Measurements from ENCODE around the gene MYD88.

MYD88 gene

GRCh38 chr3:38114052-38114874 lies 24.2 kb upstream of the MYD88 start:
- no peak for DNase-seq

DNA sequence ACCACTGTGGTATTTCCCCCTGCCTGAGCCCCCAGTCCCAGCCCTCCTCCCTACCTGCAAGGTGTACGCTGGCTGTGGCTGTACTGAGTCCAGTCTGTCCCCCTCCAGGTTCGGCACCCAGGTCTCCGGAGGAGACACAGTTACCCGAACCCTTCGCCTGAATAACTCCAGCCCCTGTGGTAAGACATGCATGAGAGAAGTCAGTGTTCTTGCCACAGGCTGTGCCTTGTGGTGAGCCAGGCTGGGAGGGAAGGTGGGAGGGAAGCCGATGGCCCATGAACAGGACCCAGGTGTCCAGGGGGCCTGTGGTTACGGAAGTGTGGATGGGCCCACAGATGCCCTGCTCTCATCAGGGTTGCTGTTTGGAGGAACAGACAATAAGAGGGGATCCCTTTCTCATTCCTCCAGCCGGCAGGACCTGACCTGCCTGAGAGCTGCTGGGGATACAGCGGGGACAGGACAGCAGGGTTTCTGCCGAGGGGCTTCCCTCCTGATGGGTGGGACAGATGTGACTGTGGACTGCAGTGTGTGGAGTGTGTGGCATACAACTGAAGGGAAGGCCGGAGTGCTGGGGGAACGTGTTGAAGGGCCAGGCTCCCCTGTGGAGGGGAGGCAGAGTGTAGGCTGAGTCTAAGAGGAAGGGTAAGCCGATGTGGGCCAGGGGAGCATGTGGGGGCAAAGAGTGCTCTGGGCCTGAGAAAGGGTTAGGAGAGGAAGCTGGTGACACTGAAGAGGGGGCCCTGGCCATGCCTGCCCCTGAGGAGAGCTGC lies 23.4 kb upstream of the MYD88 start:
- no peak for DNase-seq

DNA sequence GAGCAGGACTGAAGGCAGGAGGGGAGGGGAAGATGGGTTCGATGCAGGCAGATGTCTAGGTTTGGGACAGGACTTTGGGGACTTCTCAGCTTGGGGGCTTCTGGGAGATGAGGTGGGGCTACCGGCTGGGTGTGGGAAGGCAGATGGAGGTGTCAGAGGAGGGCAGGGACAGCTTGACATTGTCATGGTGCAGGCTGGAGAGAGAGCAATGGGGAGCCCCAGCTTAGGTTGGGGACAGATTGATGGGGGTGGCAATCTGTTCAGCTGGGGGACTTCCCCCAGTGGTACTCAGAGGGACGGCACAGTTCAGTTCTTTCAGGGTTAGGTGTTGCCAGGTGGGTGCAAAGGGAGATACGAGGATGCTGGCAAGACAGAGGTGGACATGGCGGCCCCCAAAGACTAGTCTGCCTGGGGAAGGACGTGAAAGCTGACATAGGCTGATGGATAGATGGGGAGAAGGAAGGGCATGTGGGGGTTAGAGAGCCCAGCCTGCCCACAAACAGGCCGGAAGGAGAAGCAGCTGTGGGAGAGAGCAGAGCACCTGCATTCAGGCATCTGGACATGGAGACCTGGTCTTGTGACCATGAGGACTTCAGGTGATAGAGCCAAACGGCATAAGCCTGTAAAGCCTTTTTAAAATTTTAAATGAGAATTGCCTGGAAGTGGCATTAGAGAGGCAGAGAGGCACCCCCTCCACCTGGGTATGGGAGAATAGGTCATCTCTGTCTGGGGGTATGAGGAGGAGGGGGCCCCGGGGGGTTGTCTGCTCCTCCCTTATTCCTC lies 22.6 kb upstream of the MYD88 start:
- no peak for DNase-seq

DNA sequence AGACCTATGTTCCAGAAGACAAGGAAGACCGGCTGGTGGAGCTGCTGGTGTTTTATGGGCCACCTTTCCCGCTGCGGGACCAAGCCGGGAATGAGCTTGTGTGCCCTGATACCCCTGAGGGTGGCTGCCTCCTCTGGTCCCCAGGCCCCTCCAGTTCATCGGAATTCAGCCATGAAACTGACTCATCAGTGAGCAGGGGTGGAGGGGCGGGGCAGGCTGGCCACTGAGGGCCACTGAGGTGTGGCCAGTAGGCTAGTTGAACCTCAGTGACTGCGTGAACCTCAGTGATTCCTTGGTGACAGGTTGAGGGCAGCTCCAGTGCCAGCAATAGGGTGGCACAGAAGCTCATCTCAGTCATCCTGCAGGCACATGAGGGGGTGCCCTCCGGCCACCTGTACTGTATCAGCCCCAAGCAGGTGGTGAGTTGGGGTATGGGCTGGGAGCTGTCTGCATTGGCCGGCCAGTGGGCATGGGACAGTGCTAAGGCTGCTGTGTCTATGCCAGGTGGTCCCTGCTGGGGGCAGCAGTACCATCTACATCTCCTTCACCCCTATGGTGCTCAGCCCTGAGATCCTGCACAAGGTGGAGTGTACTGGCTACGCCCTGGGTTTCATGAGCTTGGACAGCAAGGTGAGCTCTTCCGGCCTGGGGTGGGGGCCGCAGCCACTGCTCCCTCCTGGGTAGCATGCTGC lies 21.8 kb upstream of the MYD88 start:
- no peak for DNase-seq

DNA sequence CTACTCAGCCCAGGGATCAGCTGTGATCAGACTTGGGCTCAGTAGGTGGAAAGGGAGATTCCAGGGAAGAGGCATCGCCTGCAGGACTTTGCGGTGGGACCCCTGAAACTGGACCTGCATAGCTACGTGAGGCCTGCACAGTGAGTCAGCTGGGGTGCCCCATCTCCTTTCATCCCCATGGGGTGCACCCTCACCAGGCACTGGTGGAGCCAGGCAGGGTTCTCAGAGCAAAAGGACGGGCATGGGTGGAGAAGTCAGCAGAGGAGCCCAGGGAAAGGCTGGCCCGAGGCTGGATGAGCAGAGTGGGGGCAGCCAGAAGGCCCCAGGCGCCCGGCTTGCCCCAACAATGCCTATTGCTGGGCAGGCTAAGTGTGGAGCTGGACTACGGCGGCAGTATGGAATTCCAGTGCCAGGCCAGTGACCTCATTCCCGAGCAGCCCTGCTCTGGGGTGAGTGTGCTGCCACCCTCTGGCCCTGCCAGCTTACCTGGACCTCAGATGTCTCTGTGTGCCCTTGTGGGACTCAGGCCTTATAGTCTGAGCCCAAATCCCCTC lies 21.2 kb upstream of the MYD88 start:
- DNase-seq = no peak

DNA sequence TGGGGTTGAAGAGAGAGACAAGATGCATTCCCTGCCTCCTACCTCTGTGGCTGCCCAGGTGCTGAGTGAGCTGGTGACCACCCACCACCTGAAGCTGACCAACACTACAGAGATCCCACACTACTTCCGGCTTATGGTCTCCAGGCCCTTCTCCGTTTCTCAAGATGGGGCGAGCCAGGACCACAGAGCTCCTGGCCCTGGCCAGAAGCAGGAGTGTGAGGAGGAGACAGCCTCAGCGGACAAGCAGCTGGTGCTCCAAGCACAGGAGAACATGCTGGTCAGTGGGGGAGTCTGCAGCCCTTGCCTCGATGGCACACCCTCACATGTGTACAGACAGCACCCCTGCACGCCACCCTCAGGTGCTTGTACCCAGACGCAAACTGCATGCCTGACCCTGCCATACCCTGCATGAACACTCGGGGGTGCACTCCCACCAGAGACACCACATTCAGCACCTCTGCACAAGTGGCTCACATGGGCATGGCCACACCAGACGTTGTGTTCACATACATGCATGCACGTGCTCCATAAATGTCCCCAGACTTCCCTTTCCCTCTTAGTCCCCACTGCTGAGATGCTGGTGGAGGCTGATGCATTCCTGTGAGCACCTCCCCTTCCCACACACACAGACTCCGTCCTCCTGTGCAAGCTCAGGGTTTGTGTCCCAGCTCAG lies 20.6 kb upstream of the MYD88 start:
- DNase-seq = peak; percentile 82

DNA sequence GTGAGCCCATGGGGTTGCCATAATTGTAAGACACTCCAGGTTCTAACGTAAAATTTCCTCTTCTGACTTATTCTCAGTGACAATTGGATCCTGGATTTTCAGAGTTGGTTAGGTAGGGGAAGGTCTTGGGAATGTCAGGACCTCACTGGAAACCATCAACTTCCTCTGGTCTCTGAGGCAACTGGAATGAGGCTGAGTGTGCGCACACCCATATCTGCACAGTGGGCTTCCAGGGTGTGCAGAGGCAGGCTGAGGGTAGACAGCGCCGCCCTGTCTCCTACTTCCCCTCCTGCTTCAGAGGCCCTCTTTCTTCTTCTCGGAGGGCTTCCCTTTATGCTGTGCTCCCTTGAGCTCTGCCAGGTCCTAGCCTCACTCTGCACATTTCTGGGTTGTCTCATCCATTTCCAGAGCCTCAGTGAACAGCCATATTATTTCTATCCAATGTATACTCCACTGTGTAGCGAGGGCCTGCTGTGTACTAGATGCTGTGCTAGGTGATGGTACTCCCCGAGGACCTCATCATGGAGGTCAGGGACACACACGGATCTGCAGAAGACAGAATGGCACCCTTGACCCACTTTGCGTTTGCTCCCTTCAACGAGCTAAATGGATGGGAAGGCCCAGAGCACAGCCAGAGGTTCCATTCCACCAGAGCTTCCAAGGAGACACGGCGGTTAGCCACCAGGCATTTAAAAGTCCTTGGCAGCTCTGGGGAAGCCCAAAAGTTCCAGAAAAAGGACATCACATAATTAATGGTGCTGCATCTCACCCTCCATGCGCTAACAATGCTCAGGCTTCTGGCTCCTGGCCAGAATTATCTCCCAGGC lies 19.8 kb upstream of the MYD88 start:
- DNase-seq = no peak

DNA sequence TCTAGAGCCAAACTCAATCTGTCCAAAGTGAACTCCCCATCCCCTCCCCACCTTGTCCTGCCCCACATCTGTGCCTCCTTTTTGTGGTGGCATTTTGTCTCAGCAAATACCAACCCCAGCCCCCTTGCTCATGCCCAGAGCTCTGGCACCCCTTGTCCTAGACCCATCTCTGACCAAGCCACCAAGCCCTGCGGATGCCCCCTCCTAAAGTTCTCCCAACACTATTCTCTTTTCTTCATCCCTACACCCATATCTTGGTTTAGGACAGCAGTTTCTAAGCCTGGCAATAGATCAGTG lies 19.3 kb upstream of the MYD88 start:
- no peak for DNase-seq

- DNase-seq = no peak
Measured at GRCh38 chr3:38119821-38120692, 18.4 kb upstream of the MYD88 start.

- DNase-seq = no peak
Measured at GRCh38 chr3:38120693-38121450, 17.6 kb upstream of the MYD88 start.

DNA sequence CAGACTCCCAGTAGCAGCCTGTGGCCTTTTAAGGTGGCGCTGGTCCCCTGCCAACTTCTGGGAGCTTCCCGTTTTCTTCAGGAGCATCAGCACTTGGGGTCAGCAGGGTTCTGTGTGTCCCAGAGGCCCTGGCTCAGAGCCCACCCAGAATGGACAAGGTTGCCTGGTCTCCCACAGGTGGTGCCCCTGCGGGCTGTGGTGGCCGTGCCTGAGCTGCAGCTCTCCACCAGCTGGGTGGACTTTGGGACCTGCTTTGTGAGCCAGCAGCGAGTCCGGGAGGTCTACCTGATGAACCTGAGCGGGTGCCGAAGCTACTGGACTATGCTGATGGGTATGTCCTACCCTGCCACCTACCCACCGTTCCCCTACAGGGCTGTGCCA lies 17.0 kb upstream of the MYD88 start:
- no peak for DNase-seq

DNA sequence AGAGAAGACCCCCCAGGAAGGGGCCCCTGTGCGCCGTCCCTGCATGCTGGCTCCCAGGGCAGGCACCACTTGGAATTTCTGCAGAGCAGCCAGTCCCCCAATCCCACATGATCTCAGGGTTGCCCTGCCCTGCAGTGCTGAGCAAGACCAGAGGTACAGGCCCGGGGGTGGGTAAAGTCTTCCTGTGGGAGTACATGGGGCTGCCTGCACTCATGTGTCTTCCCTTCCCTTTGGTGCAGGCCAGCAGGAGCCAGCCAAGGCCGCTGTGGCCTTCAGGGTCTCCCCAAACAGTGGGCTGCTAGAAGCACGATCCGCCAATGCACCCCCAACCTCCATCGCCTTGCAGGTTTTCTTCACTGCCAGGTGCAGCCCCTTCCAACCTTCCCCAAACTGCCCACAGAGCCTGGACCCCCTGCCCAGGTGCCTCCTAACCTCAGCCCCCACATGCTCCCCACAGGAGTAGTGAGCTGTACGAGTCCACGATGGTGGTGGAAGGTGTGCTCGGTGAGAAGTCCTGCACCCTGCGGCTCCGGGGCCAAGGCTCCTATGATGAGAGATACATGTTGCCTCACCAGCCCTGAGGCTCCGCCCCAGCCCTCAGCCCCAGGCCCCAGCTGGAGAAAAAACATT lies 16.5 kb upstream of the MYD88 start:
- DNase-seq = no peak

- DNase-seq = no peak
Measured at GRCh38 chr3:38122712-38123290, 15.7 kb upstream of the MYD88 start.

DNA sequence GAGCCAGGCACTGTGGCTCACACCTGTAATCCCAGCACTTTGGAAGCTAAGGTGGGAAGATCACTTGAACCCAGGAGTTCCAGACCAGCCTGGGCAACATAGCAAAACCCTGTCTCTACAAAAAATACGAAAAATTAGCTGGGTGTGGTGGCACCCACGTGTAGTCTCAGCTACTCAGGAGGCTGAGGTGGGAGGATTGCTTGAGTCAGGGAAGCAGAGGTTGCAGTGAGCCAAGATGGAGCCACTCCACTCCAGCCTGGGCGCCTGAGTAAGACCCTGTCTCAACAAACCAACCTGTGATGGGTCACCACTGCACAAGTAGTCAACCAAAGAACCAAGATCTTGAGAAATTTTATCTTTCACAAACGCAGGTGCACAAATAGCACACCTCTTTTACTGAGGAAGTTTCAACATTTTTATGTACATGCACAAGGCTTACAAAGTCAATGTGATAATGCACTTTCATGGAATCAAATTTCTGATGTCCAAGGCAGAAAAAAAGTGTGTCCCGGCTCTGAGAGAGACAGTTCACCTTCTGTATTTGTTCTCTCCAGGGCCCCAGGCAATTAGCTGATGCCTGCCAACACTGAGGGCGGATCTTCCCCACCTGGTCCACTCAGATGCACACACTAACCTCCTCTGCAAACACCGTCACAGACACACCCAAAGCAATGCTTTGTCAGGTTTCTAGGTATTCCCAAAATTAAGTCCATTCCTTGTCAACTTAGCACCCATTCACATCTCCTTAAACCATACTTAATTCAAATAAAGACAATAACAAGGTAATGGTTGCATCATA lies 13.9 kb upstream of the MYD88 start:
- no peak for DNase-seq

GRCh38 chr3:38125305-38126120 lies 12.9 kb upstream of the MYD88 start:
- no peak for DNase-seq

DNA sequence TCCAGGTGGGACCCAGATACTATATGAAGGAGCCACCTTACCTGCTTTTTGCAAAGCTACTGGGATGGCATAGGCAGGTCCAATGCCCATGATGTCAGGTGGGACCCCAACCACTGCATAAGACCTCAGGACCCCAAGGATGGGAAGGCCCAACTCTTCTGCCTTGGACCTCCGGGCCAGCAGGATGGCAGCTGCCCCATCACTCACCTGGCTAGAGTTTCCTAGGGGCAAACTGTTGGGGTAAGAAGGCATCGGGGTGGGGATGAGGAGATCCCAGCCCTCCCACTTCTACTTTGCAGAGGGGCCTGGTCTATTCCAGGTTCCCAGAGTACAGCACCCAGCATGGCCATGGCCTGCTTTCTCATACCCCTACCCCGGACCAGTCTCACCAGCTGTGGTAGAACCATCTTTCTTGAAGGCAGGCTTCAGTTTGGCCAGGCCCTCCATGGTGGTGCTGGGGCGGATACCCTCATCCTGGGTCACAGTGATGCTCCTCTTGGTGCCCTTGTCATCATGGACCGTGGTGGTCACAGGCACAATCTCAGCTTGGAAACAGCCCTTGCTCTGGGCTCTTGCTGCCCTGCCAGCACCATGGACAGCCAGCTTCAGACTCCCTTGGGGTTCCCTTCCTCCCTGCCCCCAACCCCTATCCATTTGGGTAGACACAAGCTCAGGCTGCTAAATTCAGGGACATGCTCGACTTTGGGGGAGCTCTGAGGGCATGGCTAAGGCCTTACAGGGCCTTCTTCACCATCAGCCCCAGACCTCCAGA lies 12.2 kb upstream of the MYD88 start:
- no peak for DNase-seq
